NCI-H1048 (cell line): Measurements from ENCODE around the gene ITGA2B.
"Not testable (repeated sequence)": the region's sequence is repeated elsewhere in the genome, so short reads cannot be mapped to it uniquely, and the experiment has no call there.

Experiments used
- DNase-seq: peaks from one replicate; lab custom pipeline; 2025; lab: John Stamatoyannopoulos, UW

The ITGA2B gene

GRCh38 chr17:44351961-44352827 is 37.3 kb downstream of the ITGA2B start:
- no peak for DNase-seq

- DNase-seq = no peak
Observed at GRCh38 chr17:44351464-44351863, 38.0 kb downstream of the ITGA2B start.

- DNase-seq = peak; percentile 28
Observed at GRCh38 chr17:44350733-44351226, 38.7 kb downstream of the ITGA2B start.

GRCh38 chr17:44349553-44350070 is 39.8 kb downstream of the ITGA2B start:
- DNase-seq = no peak

- DNase-seq = no peak
Observed at GRCh38 chr17:44348988-44349364, 40.5 kb downstream of the ITGA2B start.

- DNase-seq = no peak
Observed at GRCh38 chr17:44348234-44348987, 41.0 kb downstream of the ITGA2B start.

- not testable (repeated sequence) for DNase-seq
Observed at GRCh38 chr17:44347206-44348055, 42.0 kb downstream of the ITGA2B start.

- DNase-seq = no peak
Observed at GRCh38 chr17:44346064-44346844, 43.2 kb downstream of the ITGA2B start.

GRCh38 chr17:44345454-44346026 is 43.9 kb downstream of the ITGA2B start:
- DNase-seq = no peak

GRCh38 chr17:44344939-44345453 is 44.5 kb downstream of the ITGA2B start, which contains the start of gene GRN:
Gene GRN, plus strand, starts transcription at chr17:44345302. Its CDS starts 3,863 bp downstream, at chr17:44349165.
- peak; percentile 95 for DNase-seq

GRCh38 chr17:44343510-44344209 is 45.8 kb downstream of the ITGA2B start:
- DNase-seq = no peak

- DNase-seq = not testable (repeated sequence)
Observed at GRCh38 chr17:44340553-44340952, 48.9 kb downstream of the ITGA2B start.

GRCh38 chr17:44338702-44339101 is 50.7 kb downstream of the ITGA2B start:
- no peak for DNase-seq

- no peak for DNase-seq
Observed at GRCh38 chr17:44335968-44336367, 53.5 kb downstream of the ITGA2B start.

GRCh38 chr17:44335564-44335963 is 53.9 kb downstream of the ITGA2B start:
- DNase-seq = no peak

GRCh38 chr17:44334727-44335126 is 54.7 kb downstream of the ITGA2B start:
- no peak for DNase-seq

GRCh38 chr17:44334315-44334714 is 55.1 kb downstream of the ITGA2B start:
- DNase-seq = no peak

GRCh38 chr17:44333371-44333770 is 56.1 kb downstream of the ITGA2B start:
- DNase-seq = no peak

- DNase-seq = peak; percentile 29
Observed at GRCh38 chr17:44331249-44331760, 58.1 kb downstream of the ITGA2B start.
